DND-41 (cell line): Measurements from ENCODE around the gene SATB1.

Experiments
- ATAC-seq: fragments of 200-7000 bp; cut with Tn5 transposase; 3 replicates; pipeline ENCODE4 v1.9.1; 2021; ENCODE audit warnings: low read depth; ENCODE audit not compliant: insufficient read depth
- DNase-seq: peaks from one replicate; pipeline ENCODE4 v3.0.0-alpha.2; 2020
- H2AFZ ChIP-seq: 2 replicates; pipeline ENCODE4 v1.6.0; 2012; ENCODE audit warnings: low read depth, low read length
- H3K27ac ChIP-seq: 2 replicates; pipeline ENCODE4 v1.5.1; 2012; ENCODE audit warnings: low read length, inconsistent platforms
- H3K27me3 ChIP-seq: fragments of 200-600 bp; sonication (generic); 2 replicates; pipeline ENCODE4 v1.6.0; 2012; ENCODE audit warnings: low read length, mild to moderate bottlenecking, inconsistent platforms; ENCODE audit not compliant: insufficient read depth, poor library complexity
- H3K36me3 ChIP-seq: 2 replicates; pipeline ENCODE4 v1.5.1; 2012; ENCODE audit warnings: low read length, inconsistent platforms; ENCODE audit not compliant: insufficient read depth
- H3K4me1 ChIP-seq: 2 replicates; pipeline ENCODE4 v1.5.1; 2012; ENCODE audit warnings: mild to moderate bottlenecking, low read length; ENCODE audit not compliant: insufficient read depth
- H3K4me2 ChIP-seq: 2 replicates; pipeline ENCODE4 v1.6.0; 2012; ENCODE audit warnings: mild to moderate bottlenecking, moderate library complexity, low read length, inconsistent platforms; ENCODE audit not compliant: insufficient read depth
- H3K4me3 ChIP-seq, 2 experiments: fragments of 200-600 bp in 1 of 2; shearing (Covaris generic) in 1 of 2; 2 replicates each; pipeline ENCODE4 v1.5.1; 2012 to 2016; ENCODE audit warnings: inconsistent platforms in 2 of 2, low read length in 2 of 2, mild to moderate bottlenecking in 2 of 2, low read depth in 1 of 2, moderate library complexity in 1 of 2
- H3K79me2 ChIP-seq: 2 replicates; pipeline ENCODE4 v1.6.0; 2012; ENCODE audit warnings: low read length, inconsistent platforms; ENCODE audit not compliant: insufficient read depth
- H3K9ac ChIP-seq: 2 replicates; pipeline ENCODE4 v1.6.0; 2012; ENCODE audit warnings: low read depth, mild to moderate bottlenecking, inconsistent platforms, low read length, moderate library complexity
- H3K9me3 ChIP-seq: 2 replicates; pipeline ENCODE4 v1.5.1; 2012; ENCODE audit warnings: low read length, moderate library complexity, mild to moderate bottlenecking, inconsistent platforms; ENCODE audit not compliant: insufficient read depth, severe bottlenecking
- H4K20me1 ChIP-seq: 2 replicates; pipeline ENCODE4 v1.6.0; 2012; ENCODE audit warnings: low read length; ENCODE audit not compliant: insufficient read depth
- CTCF ChIP-seq: IDR thresholded peaks from 2 replicates; pipeline ENCODE4 v1.5.1; 2012; ENCODE audit warnings: borderline replicate concordance, low read length, moderate library complexity, mild to moderate bottlenecking; ENCODE audit not compliant: poor library complexity, severe bottlenecking; ENCODE audit errors: extremely low read depth
- EZH2 ChIP-seq: IDR thresholded peaks from 3 replicates; pipeline ENCODE4 v1.6.1; 2012; ENCODE audit warnings: borderline replicate concordance, low read depth, mild to moderate bottlenecking, moderate library complexity, low read length, inconsistent platforms; ENCODE audit not compliant: severe bottlenecking

SATB1 gene

GRCh38 chr3:18403061-18403460 lies 22.1 kb downstream of the SATB1 start:
- Histone ChIP-seq H3K27ac (no peak overlapping the region), H3K4me1 (no peaks in the 10 kb centered on the region), H4K20me1 (no peaks in the 10 kb centered on the region), H3K79me2 (peaks cover 19% of the 10 kb centered on the region; the same call in 1 of the 2 replicates), H3K4me3 (no peak overlapping the region), H3K27me3 (no peaks in the 10 kb centered on the region), H2AFZ (no peak overlapping the region), H3K4me2 (no peak overlapping the region), H3K9ac (no peak overlapping the region), H3K36me3 (peaks cover 64% of the 10 kb centered on the region), H3K9me3 (no peaks in the 10 kb centered on the region)
- no peak for DNase-seq
- TF ChIP-seq EZH2, result no peak
- no peak for TF ChIP-seq CTCF
- no peak for ATAC-seq

GRCh38 chr3:18402239-18402799 lies 22.8 kb downstream of the SATB1 start:
- Histone ChIP-seq H3K4me2 (no peak overlapping the region), H3K9me3 (no peaks in the 10 kb centered on the region), H3K27me3 (no peaks in the 10 kb centered on the region), H3K4me1 (no peaks in the 10 kb centered on the region), H3K4me3 (no peak overlapping the region), H3K36me3 (peaks cover 64% of the 10 kb centered on the region), H3K27ac (no peak overlapping the region), H3K9ac (no peak overlapping the region), H3K79me2 (peaks cover 19% of the 10 kb centered on the region; the same call in 1 of the 2 replicates), H2AFZ (no peak overlapping the region), H4K20me1 (no peaks in the 10 kb centered on the region)
- ATAC-seq (no peak), DNase-seq (no peak)
- no peak for TF ChIP-seq CTCF
- TF ChIP-seq EZH2, result no peak

GRCh38 chr3:18401300-18401961 lies 23.7 kb downstream of the SATB1 start:
- ATAC-seq (no peak), DNase-seq (no peak)
- Histone ChIP-seq H3K27ac (no peak overlapping the region), H3K27me3 (no peaks in the 10 kb centered on the region), H3K4me1 (no peaks in the 10 kb centered on the region), H3K36me3 (peaks cover 66% of the 10 kb centered on the region), H3K4me3 (no peak overlapping the region), H3K9me3 (no peaks in the 10 kb centered on the region), H3K79me2 (peaks cover 19% of the 10 kb centered on the region; the same call in 1 of the 2 replicates), H2AFZ (no peak overlapping the region), H3K9ac (no peak overlapping the region), H3K4me2 (no peak overlapping the region), H4K20me1 (no peaks in the 10 kb centered on the region)
- TF ChIP-seq EZH2 (no peak), CTCF (no peak)
